ENCODE data around the gene ATRX. TPM values are rescaled to one million over a fixed set of nuclear protein-coding genes. Genes with fewer than 3 reads are reported as not detected.

Gene ATRX
- total and polyA plus RNA-seq, 2 of the 8 experiments (the other 6 are each of a cell fraction or from before 2014, with no cell fraction given) = 28.4 to 97.8 TPM

DNA sequence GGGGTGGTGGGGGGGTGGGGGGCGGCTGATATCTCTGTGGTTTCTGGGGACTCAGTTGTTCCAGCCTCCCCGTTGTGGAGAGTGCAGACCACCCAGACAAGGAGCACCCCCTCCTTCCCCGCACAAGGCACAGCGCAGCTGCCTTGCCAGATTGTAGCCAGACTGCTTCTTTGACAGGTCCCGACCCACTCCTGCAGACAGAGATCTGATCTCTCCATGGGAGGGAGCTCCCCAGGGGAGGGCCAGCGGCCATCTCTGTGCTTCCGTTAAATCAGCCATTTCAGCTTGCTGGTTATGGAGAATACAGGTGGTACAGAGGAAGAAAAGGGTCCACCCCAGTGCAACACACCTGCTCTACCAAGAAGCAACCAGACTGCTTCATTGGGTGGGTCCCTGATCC lies 258.0 kb downstream of the ATRX start:
- CTCF ChIA-PET (ENCODE audit: partially characterized antibody) = no interaction called here
- no peaks in the 10 kb centered on the region for H3K27me3 ChIP-seq (replicated peaks in 1 of 4; ENCODE audit: control insufficient read depth in 3 of 4, extremely low read depth in 1 of 4, insufficient read depth in 3 of 4, low read length in 3 of 4)
- no peak overlapping the region for H3K4me2 ChIP-seq (ENCODE audit: insufficient read depth in 1 of 2, low read depth in 2 of 2, low read length in 2 of 2)
- H2BK15ac ChIP-seq (ENCODE audit: low read length) = no peak overlapping the region
- no peak overlapping the region for H4K8ac ChIP-seq (ENCODE audit: extremely low read depth, insufficient read depth, low read length)
- no peak for DNase-seq (ENCODE audit: low read depth in 1 of 2, low spot score in 2 of 2)
- no peak overlapping the region for H2AFZ ChIP-seq (ENCODE audit: low read length)
- no peak overlapping the region for H4K91ac ChIP-seq (replicated peaks; ENCODE audit: insufficient read length, low read length)
- POLR2A ChIA-PET (ENCODE audit: partially characterized antibody) = interaction anchor here (0.9 kb wide), 1 partner anchor 25 kb away, joined by 4 read pairs; no protein-coding TSS in a partner anchor
- no peak overlapping the region for H2BK120ac ChIP-seq (replicated peaks; ENCODE audit: low read depth, low read length)
- no peaks in the 10 kb centered on the region; a peak in 1 of 7 replicates for H3K4me1 ChIP-seq (replicated peaks in 1 of 4; ENCODE audit: control insufficient read depth in 3 of 4, insufficient read depth in 4 of 4, low read length in 3 of 4)
- no peak overlapping the region for H3K14ac ChIP-seq (ENCODE audit: insufficient read length)
- H3K36me3 ChIP-seq (ENCODE audit: control insufficient read depth in 2 of 4, insufficient read depth in 4 of 4, low read length in 3 of 4) = peaks cover 0 to under 1% (median 0%) of the 10 kb centered on the region in 4 experiments; a peak in 1 of 8 replicates
- no peaks in the 10 kb centered on the region for H3K23me2 ChIP-seq (ENCODE audit: low read depth, low read length)
- no peak overlapping the region for H3K4ac ChIP-seq (replicated peaks; ENCODE audit: insufficient read length, low read depth, low read length)
- no peak overlapping the region for H2AK5ac ChIP-seq (ENCODE audit: low read depth, low read length)
- H3K27ac ChIP-seq (ENCODE audit: low read depth, low read length) = no peak overlapping the region
- no peaks in the 10 kb centered on the region for H3K79me1 ChIP-seq (ENCODE audit: low read depth, low read length)
- peaks cover 0 to 2% of the 10 kb centered on the region in 2 experiments for H4K20me1 ChIP-seq (replicated peaks in 1 of 2; ENCODE audit: control insufficient read depth in 1 of 2, insufficient read depth in 2 of 2, low read length in 2 of 2)
- no peaks in the 10 kb centered on the region for H3K9me3 ChIP-seq (ENCODE audit: insufficient read depth in 2 of 2, low read depth in 1 of 2, low read length in 1 of 2)
- H3K23ac ChIP-seq (ENCODE audit: insufficient read length) = no peak overlapping the region
- no peak overlapping the region for H4K5ac ChIP-seq (ENCODE audit: insufficient read length, low read depth, low read length)
- FAIRE-seq = no peak
- no peak overlapping the region for H3K4me3 ChIP-seq (ENCODE audit: extremely low read depth in 1 of 4, insufficient read depth in 2 of 4, low read depth in 3 of 4, low read length in 4 of 4)
- no peak overlapping the region for H2BK12ac ChIP-seq (ENCODE audit: low read depth, low read length)
- no peaks in the 10 kb centered on the region for H3K79me2 ChIP-seq (ENCODE audit: control insufficient read depth in 1 of 2, insufficient read depth in 2 of 2, low read length in 2 of 2)
- no peak overlapping the region for H3K56ac ChIP-seq (replicated peaks; ENCODE audit: insufficient read length, low read depth, low read length)
- H2BK5ac ChIP-seq (ENCODE audit: low read depth, low read length) = no peak overlapping the region
- WGBS, 2 experiments (ENCODE audit: extremely low coverage in 1 of 2, insufficient coverage in 1 of 2, insufficient read length in 1 of 2, insufficient replicate concordance in 2 of 2, low coverage in 1 of 2, low lambda C conversion rate in 2 of 2, missing lambda C conversion rate in 1 of 2) = no CpG with 5 or more reads among the region's 7 CpGs
- H3K18ac ChIP-seq (ENCODE audit: extremely low read depth, low read length) = no peak overlapping the region
- no peak overlapping the region for H3K9ac ChIP-seq (replicated peaks in 1 of 4; ENCODE audit: extremely low read depth in 1 of 4, low read depth in 3 of 4, low read length in 3 of 4)
- no peak overlapping the region for H2BK20ac ChIP-seq (ENCODE audit: low read length)
- TF ChIP-seq, protein P1, sequence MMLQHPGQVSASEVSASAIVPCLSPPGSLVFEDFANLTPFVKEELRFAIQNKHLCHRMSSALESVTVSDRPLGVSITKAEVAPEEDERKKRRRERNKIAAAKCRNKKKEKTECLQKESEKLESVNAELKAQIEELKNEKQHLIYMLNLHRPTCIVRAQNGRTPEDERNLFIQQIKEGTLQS (IDR thresholded peaks at IDR 0.05; ENCODE audit: insufficient read depth, low read depth, low read length) = no peak
- TF ChIP-seq TCF12 (IDR thresholded peaks at IDR 0.05; ENCODE audit: low read depth, low read length) (no peak), POLR2AphosphoS5 (IDR thresholded peaks at IDR 0.05; ENCODE audit: low read depth, low read length) (no peak), SP1 (IDR thresholded peaks at IDR 0.05; ENCODE audit: low read depth, low read length) (no peak), SUZ12 (IDR thresholded peaks at IDR 0.05; ENCODE audit: low read length) (no peak), SAP30 (IDR thresholded peaks at IDR 0.05; ENCODE audit: insufficient read depth, insufficient replicate concordance, low read length) (no peak), BACH1 (IDR thresholded peaks at IDR 0.05; ENCODE audit: low read length) (no peak), CBX8 (IDR thresholded peaks at IDR 0.05; ENCODE audit: borderline replicate concordance, low read depth, low read length) (no peak), JUN (IDR thresholded peaks at IDR 0.05; ENCODE audit: low read depth, low read length) (no peak), TEAD4 (IDR thresholded peaks at IDR 0.05; ENCODE audit: low read depth, low read length) (no peak), ASH2L (IDR thresholded peaks at IDR 0.05; ENCODE audit: low read length) (no peak), BCL11A (IDR thresholded peaks at IDR 0.05; ENCODE audit: low read depth in 2 of 2, low read length in 2 of 2) (no peak), SRF (IDR thresholded peaks at IDR 0.05; ENCODE audit: low read depth, low read length) (no peak), GABPA (IDR thresholded peaks at IDR 0.05; ENCODE audit: borderline replicate concordance, insufficient read depth, low read length) (no peak)

All from H1 (cell line).